K562 (cell line): ENCODE data around the gene TNPO2. TPM values are rescaled to one million over a fixed set of nuclear protein-coding genes. Genes with fewer than 3 reads are reported as not detected.

Experiments used
- DACH1 ChIP-seq: fragments of 450-650 bp; IDR thresholded peaks from 2 replicates; pipeline ENCODE4 v1.6.1; 2018; ENCODE audit not compliant: partially characterized antibody
- EGR1 ChIP-seq: fragments of 450-650 bp; conservative IDR thresholded peaks from 2 replicates; pipeline ENCODE4 v1.6.1; 2017; ENCODE audit warnings: mild to moderate bottlenecking
- GABPB2 ChIP-seq: fragments of 250-450 bp; sonication (Bioruptor Pico); conservative IDR thresholded peaks from 2 replicates; pipeline ENCODE4 v1.5.1; 2021; ENCODE audit warnings: mild to moderate bottlenecking
- JUN ChIP-seq, 2 experiments: sonication (generic) in 1 of 2; formaldehyde crosslinking in 1 of 2; IDR thresholded peaks; 2 replicates each; pipeline versions ENCODE4 v1.6.1 to v1.8.0; 2012 to 2022; ENCODE audit warnings: borderline replicate concordance in 2 of 2, mild to moderate bottlenecking in 2 of 2, improper control_type of control experiment in 1 of 2, low read depth in 1 of 2, low read length in 1 of 2, missing genetic modification reagents in 1 of 2
- KDM4B ChIP-seq, 2 experiments: fragments of 450-650 bp in 1 of 2; sonication (generic) in 1 of 2; IDR thresholded peaks; 2 replicates each; pipeline ENCODE4 v1.6.1; 2016 to 2017; ENCODE audit warnings: borderline replicate concordance in 2 of 2, antibody characterized with exemption in 1 of 2, low read depth in 1 of 2, mild to moderate bottlenecking in 1 of 2
- KDM5B ChIP-seq: fragments of 200-600 bp; sonication (generic); IDR thresholded peaks from 2 replicates; pipeline ENCODE4 v1.6.1; 2012; ENCODE audit warnings: low read depth, mild to moderate bottlenecking, moderate library complexity, low read length, control low read depth, inconsistent platforms; ENCODE audit not compliant: insufficient replicate concordance
- KHSRP ChIP-seq: fragments of 450-650 bp; IDR thresholded peaks from 2 replicates; pipeline ENCODE4 v1.6.1; 2017
- KLF10 ChIP-seq: fragments of 250-450 bp; sonication (Bioruptor Pico); IDR thresholded peaks from 2 replicates; pipeline ENCODE4 v1.6.1; 2021; ENCODE audit warnings: matching md5 sums
- LCOR ChIP-seq: sonication (generic); formaldehyde crosslinking; IDR thresholded peaks from 2 replicates; pipeline ENCODE4 v1.8.0; 2022; ENCODE audit warnings: mild to moderate bottlenecking, missing genetic modification reagents
- MAFF ChIP-seq: IDR thresholded peaks from 2 replicates; pipeline ENCODE4 v1.6.1; 2012; ENCODE audit warnings: low read length, improper control_type of control experiment
- SP1 ChIP-seq: sonication (generic); formaldehyde crosslinking; IDR thresholded peaks from 2 replicates; pipeline ENCODE4 v1.8.1; 2022; ENCODE audit warnings: mild to moderate bottlenecking, missing genetic modification reagents
- XRCC4 ChIP-seq: IDR thresholded peaks from one replicate; pipeline ENCODE4 v1.6.1; 2011; ENCODE audit not compliant: insufficient read depth, insufficient read length; ENCODE audit errors: extremely low read depth
- ZFPM2 ChIP-seq: fragments of 250-450 bp; sonication (Bioruptor Pico); IDR thresholded peaks from 2 replicates; pipeline ENCODE4 v1.5.1; 2022; ENCODE audit warnings: mild to moderate bottlenecking
- ZNF282 ChIP-seq: sonication (generic); formaldehyde crosslinking; IDR thresholded peaks from 2 replicates; pipeline ENCODE4 v1.8.1; 2023; ENCODE audit warnings: missing genetic modification reagents
- polyA plus RNA-seq, 8 experiments: library from polyadenylated mRNA; depleted of rRNA in 4 of 8; stranded (reverse) in 5 of 8; unstranded in 3 of 8; fragments of >200 nt; fragmentation: Nextera tagmentation in 2 of 8; fragmentation: Illumina TruSeq in 1 of 8; extraction: Ambion mirVana in 2 of 8; extraction: Trizol in 1 of 8; gene quantifications; 2 replicates each; pipeline versions ENCODE4 v1.2.1 to v1.2.3, GENCODE V29; 2011 to 2014; ENCODE audit warnings: inconsistent platforms in 1 of 8, missing spikeins in 1 of 8
- total RNA-seq, 7 experiments: library from RNA; depleted of rRNA in 6 of 7; stranded (reverse); fragments of >200 nt in 6 of 7; fragmentation: Illumina TruSeq in 2 of 7; extraction: Trizol in 2 of 7; gene quantifications; 2 replicates each; pipeline versions ENCODE4 v1.2.1 to v1.2.3, GENCODE V29; 2011 to 2021; ENCODE audit warnings: low replicate concordance in 1 of 7
- TF ChIP-seq, protein P1 (sequence below): fragments of 450-650 bp; IDR thresholded peaks from 2 replicates; pipeline ENCODE4 v1.7.0; 2016; ENCODE audit warnings: borderline replicate concordance
- TF ChIP-seq, protein P2 (sequence below), 2 experiments: fragments of 450-650 bp; conservative IDR thresholded peaks; 2 replicates each; pipeline ENCODE4 v1.6.1; 2017; ENCODE audit warnings: mild to moderate bottlenecking in 2 of 2, moderate library complexity in 2 of 2
- TF ChIP-seq, protein P3 (sequence below): sonication (generic); IDR thresholded peaks from 2 replicates; pipeline ENCODE4 v1.6.1; 2016
- TF ChIP-seq, protein P4 (sequence below): fragments of 450-650 bp; IDR thresholded peaks from 2 replicates; pipeline ENCODE4 v1.6.1; 2017; ENCODE audit warnings: antibody characterized with exemption, mild to moderate bottlenecking

Gene TNPO2
- total and polyA plus RNA-seq, 9 of the 15 experiments (the other 6 are each of a cell fraction or from before 2014, with no cell fraction given) = 6.0 to 126 (median 53.8) TPM

DNA sequence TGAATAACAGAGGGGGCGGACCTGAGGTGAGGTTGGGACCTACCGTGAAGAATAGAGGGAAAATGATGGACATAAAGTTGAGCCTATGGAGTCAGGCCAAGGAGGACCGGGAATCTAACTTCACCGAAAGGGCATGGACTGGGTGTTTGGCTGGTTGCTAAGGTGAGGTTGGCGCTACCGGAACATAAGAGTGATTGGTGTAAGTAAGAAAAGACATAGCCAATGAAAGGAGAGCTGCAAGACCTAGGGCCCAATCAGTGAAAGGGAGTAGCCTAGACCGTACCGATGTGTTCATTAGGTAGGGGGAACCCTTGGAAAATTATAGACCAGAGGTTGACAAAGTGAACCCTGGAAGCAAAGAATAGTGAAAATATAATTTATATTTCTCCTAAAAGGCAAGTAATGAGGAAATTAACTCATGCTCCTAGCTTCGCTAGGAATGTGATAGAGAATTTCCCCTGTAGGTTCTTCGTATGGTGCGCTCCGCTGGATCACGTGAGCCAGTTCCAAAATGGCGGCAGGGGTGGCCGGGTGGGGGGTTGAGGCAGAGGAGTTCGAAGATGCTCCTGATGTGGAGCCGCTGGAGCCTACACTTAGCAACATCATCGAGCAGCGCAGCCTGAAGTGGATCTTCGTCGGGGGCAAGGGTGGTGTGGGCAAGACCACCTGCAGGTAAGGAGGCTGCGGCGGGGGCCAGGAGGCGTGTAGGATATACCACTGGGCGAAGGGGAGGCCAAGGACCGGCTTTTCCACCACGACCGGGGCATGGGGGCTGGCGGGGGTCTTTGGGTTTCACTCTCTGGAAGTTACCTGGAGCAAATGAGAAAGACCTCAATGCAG is 13.5 kb upstream of the TNPO2 start, which contains the start of gene GET3 (continued):
- TF ChIP-seq, protein P1, sequence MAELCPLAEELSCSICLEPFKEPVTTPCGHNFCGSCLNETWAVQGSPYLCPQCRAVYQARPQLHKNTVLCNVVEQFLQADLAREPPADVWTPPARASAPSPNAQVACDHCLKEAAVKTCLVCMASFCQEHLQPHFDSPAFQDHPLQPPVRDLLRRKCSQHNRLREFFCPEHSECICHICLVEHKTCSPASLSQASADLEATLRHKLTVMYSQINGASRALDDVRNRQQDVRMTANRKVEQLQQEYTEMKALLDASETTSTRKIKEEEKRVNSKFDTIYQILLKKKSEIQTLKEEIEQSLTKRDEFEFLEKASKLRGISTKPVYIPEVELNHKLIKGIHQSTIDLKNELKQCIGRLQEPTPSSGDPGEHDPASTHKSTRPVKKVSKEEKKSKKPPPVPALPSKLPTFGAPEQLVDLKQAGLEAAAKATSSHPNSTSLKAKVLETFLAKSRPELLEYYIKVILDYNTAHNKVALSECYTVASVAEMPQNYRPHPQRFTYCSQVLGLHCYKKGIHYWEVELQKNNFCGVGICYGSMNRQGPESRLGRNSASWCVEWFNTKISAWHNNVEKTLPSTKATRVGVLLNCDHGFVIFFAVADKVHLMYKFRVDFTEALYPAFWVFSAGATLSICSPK = no peak
- peak; percentile 67 for TF ChIP-seq MAFF
- TF ChIP-seq, protein P2, sequence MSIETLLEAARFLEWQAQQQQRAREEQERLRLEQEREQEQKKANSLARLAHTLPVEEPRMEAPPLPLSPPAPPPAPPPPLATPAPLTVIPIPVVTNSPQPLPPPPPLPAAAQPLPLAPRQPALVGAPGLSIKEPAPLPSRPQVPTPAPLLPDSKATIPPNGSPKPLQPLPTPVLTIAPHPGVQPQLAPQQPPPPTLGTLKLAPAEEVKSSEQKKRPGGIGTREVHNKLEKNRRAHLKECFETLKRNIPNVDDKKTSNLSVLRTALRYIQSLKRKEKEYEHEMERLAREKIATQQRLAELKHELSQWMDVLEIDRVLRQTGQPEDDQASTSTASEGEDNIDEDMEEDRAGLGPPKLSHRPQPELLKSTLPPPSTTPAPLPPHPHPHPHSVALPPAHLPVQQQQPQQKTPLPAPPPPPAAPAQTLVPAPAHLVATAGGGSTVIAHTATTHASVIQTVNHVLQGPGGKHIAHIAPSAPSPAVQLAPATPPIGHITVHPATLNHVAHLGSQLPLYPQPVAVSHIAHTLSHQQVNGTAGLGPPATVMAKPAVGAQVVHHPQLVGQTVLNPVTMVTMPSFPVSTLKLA (conservative IDR thresholded peaks at IDR 0.05) = peak; percentile 93 to 96
- TF ChIP-seq JUN (IDR thresholded peaks at IDR 0.05; ENCODE audit: borderline replicate concordance, low read depth, low read length) = no peak
- TF ChIP-seq JUN (CRISPR knock-in tag; IDR thresholded peaks at IDR 0.05; ENCODE audit: borderline replicate concordance) = no peak
- peak; percentile 91 for TF ChIP-seq KDM5B
- TF ChIP-seq KDM4B (IDR thresholded peaks at IDR 0.05; ENCODE audit: borderline replicate concordance in 2 of 2, low read depth in 1 of 2) = no peak
- no peak for TF ChIP-seq GABPB2 (CRISPR knock-in tag)
- TF ChIP-seq KHSRP = no peak
- TF ChIP-seq, protein P3, sequence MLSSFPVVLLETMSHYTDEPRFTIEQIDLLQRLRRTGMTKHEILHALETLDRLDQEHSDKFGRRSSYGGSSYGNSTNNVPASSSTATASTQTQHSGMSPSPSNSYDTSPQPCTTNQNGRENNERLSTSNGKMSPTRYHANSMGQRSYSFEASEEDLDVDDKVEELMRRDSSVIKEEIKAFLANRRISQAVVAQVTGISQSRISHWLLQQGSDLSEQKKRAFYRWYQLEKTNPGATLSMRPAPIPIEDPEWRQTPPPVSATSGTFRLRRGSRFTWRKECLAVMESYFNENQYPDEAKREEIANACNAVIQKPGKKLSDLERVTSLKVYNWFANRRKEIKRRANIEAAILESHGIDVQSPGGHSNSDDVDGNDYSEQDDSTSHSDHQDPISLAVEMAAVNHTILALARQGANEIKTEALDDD = no peak
- peak; percentile 71 for TF ChIP-seq SP1 (CRISPR knock-in tag)
- TF ChIP-seq XRCC4 = no peak
- TF ChIP-seq EGR1 = no peak
- no peak for TF ChIP-seq DACH1
- TF ChIP-seq KLF10 (CRISPR knock-in tag) = no peak
- no peak for TF ChIP-seq ZNF282 (CRISPR knock-in tag)
- TF ChIP-seq, protein P4, sequence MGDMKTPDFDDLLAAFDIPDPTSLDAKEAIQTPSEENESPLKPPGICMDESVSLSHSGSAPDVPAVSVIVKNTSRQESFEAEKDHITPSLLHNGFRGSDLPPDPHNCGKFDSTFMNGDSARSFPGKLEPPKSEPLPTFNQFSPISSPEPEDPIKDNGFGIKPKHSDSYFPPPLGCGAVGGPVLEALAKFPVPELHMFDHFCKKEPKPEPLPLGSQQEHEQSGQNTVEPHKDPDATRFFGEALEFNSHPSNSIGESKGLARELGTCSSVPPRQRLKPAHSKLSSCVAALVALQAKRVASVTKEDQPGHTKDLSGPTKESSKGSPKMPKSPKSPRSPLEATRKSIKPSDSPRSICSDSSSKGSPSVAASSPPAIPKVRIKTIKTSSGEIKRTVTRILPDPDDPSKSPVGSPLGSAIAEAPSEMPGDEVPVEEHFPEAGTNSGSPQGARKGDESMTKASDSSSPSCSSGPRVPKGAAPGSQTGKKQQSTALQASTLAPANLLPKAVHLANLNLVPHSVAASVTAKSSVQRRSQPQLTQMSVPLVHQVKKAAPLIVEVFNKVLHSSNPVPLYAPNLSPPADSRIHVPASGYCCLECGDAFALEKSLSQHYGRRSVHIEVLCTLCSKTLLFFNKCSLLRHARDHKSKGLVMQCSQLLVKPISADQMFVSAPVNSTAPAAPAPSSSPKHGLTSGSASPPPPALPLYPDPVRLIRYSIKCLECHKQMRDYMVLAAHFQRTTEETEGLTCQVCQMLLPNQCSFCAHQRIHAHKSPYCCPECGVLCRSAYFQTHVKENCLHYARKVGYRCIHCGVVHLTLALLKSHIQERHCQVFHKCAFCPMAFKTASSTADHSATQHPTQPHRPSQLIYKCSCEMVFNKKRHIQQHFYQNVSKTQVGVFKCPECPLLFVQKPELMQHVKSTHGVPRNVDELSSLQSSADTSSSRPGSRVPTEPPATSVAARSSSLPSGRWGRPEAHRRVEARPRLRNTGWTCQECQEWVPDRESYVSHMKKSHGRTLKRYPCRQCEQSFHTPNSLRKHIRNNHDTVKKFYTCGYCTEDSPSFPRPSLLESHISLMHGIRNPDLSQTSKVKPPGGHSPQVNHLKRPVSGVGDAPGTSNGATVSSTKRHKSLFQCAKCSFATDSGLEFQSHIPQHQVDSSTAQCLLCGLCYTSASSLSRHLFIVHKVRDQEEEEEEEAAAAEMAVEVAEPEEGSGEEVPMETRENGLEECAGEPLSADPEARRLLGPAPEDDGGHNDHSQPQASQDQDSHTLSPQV = no peak
- no peak for TF ChIP-seq ZFPM2
- peak; percentile 61; the same call in 1 of the 2 replicates for TF ChIP-seq LCOR (CRISPR knock-in tag)
